ENCODE results near the gene ZFAND3.

DNA sequence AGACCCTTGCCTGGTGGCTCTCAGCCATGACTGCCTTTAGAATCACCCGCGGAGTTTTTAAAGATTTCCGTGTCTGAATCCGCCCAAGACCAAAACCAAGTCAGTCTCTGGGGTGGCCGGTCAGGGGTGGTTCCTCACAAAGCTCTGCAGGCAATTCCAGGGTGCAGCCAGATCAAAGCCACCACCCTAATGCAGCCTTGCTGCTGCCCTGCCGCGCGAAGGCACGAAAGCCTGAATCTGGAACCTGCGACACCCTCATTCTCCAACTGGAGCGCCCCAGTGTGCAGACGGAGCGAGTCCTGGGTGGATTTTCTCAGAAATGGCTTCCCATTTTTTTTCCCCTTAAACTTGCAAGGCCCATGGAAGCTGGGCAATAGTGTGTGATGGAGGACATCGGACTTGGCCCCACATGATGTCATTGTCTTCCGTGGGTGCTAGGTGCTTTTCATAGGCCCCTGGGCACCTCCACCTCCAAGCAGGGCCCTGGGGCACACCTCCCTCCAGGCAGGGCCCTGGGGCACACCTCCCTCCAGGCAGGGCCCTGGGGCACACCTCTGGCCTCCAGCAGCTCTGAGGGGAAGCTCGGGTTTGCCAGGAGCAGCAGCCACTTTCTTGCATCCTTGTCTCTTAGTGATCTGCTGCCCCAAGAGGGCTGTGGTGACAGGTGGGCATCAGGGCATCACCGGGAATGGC, 343.1 kb downstream of the ZFAND3 start:
- TF ChIP-seq CHD2 (IDR thresholded peaks at IDR 0.05; ENCODE audit: low read length, partially characterized antibody) (no peak), GABPA (IDR thresholded peaks at IDR 0.05; ENCODE audit: low read depth) (no peak), EP300 (IDR thresholded peaks at IDR 0.05; ENCODE audit: borderline replicate concordance in 1 of 2, low read depth in 1 of 2, low read length in 1 of 2) (no peak), SIN3A (IDR thresholded peaks at IDR 0.05; ENCODE audit: borderline replicate concordance, low read depth, low read length) (no peak), JUND (IDR thresholded peaks at IDR 0.05) (no peak), SMC3 (IDR thresholded peaks at IDR 0.05; ENCODE audit: low read depth, low read length) (no peak)
- TF ChIP-seq, protein P1, sequence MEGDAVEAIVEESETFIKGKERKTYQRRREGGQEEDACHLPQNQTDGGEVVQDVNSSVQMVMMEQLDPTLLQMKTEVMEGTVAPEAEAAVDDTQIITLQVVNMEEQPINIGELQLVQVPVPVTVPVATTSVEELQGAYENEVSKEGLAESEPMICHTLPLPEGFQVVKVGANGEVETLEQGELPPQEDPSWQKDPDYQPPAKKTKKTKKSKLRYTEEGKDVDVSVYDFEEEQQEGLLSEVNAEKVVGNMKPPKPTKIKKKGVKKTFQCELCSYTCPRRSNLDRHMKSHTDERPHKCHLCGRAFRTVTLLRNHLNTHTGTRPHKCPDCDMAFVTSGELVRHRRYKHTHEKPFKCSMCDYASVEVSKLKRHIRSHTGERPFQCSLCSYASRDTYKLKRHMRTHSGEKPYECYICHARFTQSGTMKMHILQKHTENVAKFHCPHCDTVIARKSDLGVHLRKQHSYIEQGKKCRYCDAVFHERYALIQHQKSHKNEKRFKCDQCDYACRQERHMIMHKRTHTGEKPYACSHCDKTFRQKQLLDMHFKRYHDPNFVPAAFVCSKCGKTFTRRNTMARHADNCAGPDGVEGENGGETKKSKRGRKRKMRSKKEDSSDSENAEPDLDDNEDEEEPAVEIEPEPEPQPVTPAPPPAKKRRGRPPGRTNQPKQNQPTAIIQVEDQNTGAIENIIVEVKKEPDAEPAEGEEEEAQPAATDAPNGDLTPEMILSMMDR (IDR thresholded peaks at IDR 0.05): no peak
- TF ChIP-seq, protein P2, sequence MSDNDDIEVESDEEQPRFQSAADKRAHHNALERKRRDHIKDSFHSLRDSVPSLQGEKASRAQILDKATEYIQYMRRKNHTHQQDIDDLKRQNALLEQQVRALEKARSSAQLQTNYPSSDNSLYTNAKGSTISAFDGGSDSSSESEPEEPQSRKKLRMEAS (IDR thresholded peaks at IDR 0.05; ENCODE audit: low read depth): no peak
- TF ChIP-seq, protein P3, sequence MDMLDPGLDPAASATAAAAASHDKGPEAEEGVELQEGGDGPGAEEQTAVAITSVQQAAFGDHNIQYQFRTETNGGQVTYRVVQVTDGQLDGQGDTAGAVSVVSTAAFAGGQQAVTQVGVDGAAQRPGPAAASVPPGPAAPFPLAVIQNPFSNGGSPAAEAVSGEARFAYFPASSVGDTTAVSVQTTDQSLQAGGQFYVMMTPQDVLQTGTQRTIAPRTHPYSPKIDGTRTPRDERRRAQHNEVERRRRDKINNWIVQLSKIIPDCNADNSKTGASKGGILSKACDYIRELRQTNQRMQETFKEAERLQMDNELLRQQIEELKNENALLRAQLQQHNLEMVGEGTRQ (IDR thresholded peaks at IDR 0.05; ENCODE audit: borderline replicate concordance, low read depth, low read length): no peak

Measured in SK-N-SH (cell line).